HG03354 (cell line): ENCODE measurements around the gene MAGEL2.
A peak's percentile ranks its signal among the peaks of the same experiment; 100 is the strongest.

Source experiments
- ATAC-seq: cut with Tn5 transposase; IDR thresholded peaks from one replicate; pipeline ENCODE4 v1.9.1; 2021; ENCODE audit warnings: mild to moderate bottlenecking; ENCODE audit not compliant: unreplicated experiment, poor library complexity, severe bottlenecking

MAGEL2 gene

GRCh38 chr15:23647421-23648370, at the start of gene MAGEL2:
Gene MAGEL2, minus strand, starts transcription at chr15:23647867. Its CDS starts 125 bp downstream, at chr15:23647742.
- no peak for ATAC-seq

- ATAC-seq = no peak
These were observed 47.6 kb upstream of the MAGEL2 start for GRCh38 chr15:23695282-23695681.

- no peak for ATAC-seq
These were observed 46.9 kb upstream of the MAGEL2 start for GRCh38 chr15:23694592-23694991.

- no peak for ATAC-seq
These were observed 42.8 kb upstream of the MAGEL2 start for GRCh38 chr15:23690450-23690852.

- ATAC-seq = no peak
These were observed 42.3 kb upstream of the MAGEL2 start for GRCh38 chr15:23690015-23690414.

GRCh38 chr15:23687143-23687470, 39.4 kb upstream of the MAGEL2 start, which contains the start of gene NDN:
Gene NDN, minus strand, starts transcription at chr15:23687305. Its CDS starts 88 bp downstream, at chr15:23687217.
- ATAC-seq = no peak

- no peak for ATAC-seq
These were observed 38.9 kb upstream of the MAGEL2 start for GRCh38 chr15:23686466-23687142.

GRCh38 chr15:23671481-23671880, 23.8 kb upstream of the MAGEL2 start:
- no peak for ATAC-seq

- ATAC-seq = no peak
These were observed 23.3 kb upstream of the MAGEL2 start for GRCh38 chr15:23670970-23671369.

- no peak for ATAC-seq
These were observed 15.6 kb upstream of the MAGEL2 start for GRCh38 chr15:23663232-23663631.

- no peak for ATAC-seq
These were observed 1.4 kb upstream of the MAGEL2 start for GRCh38 chr15:23648920-23649515.

- no peak for ATAC-seq
These were observed 719 bp downstream of the MAGEL2 start for GRCh38 chr15:23647001-23647295.

- no peak for ATAC-seq
These were observed 1.3 kb downstream of the MAGEL2 start for GRCh38 chr15:23646165-23647000.

GRCh38 chr15:23645371-23646164, 2.1 kb downstream of the MAGEL2 start:
- no peak for ATAC-seq

- no peak for ATAC-seq
These were observed 2.8 kb downstream of the MAGEL2 start for GRCh38 chr15:23644829-23645228.

GRCh38 chr15:23642413-23643044, 5.1 kb downstream of the MAGEL2 start:
- ATAC-seq = no peak

- ATAC-seq = no peak
These were observed 13.5 kb downstream of the MAGEL2 start for GRCh38 chr15:23634181-23634580.

- peak; percentile 49 for ATAC-seq
These were observed 18.3 kb downstream of the MAGEL2 start for GRCh38 chr15:23629234-23629805.
